GM19193 (cell line): ENCODE measurements around the gene PIM3.

Source experiments
- POLR2A ChIP-seq: IDR thresholded peaks from 4 replicates; pipeline ENCODE4 v1.6.1; 2011; ENCODE audit not compliant: insufficient read depth, insufficient read length; ENCODE audit errors: extremely low read depth

Gene PIM3

GRCh38 chr22:49973018-49973961 lies 12.7 kb downstream of the PIM3 start:
- no peak for TF ChIP-seq POLR2A

- no peak for TF ChIP-seq POLR2A
These were observed 15.2 kb downstream of the PIM3 start for GRCh38 chr22:49975543-49976389.

- TF ChIP-seq POLR2A, result no peak
These were observed 16.0 kb downstream of the PIM3 start for GRCh38 chr22:49976439-49977175.

- no peak for TF ChIP-seq POLR2A
These were observed 17.0 kb downstream of the PIM3 start for GRCh38 chr22:49977578-49977977.

- TF ChIP-seq POLR2A, result no peak
These were observed 19.2 kb downstream of the PIM3 start for GRCh38 chr22:49979587-49980264.

GRCh38 chr22:49983148-49984042 lies 22.8 kb downstream of the PIM3 start:
- no peak for TF ChIP-seq POLR2A

- TF ChIP-seq POLR2A, result no peak
These were observed 25.8 kb downstream of the PIM3 start for GRCh38 chr22:49986325-49986724.

GRCh38 chr22:49991167-49991566 lies 30.6 kb downstream of the PIM3 start:
- TF ChIP-seq POLR2A, result no peak

- no peak for TF ChIP-seq POLR2A
These were observed 31.4 kb downstream of the PIM3 start for GRCh38 chr22:49991907-49992533.

GRCh38 chr22:49992921-49993648 lies 32.5 kb downstream of the PIM3 start:
- no peak for TF ChIP-seq POLR2A

- no peak for TF ChIP-seq POLR2A
These were observed 33.2 kb downstream of the PIM3 start for GRCh38 chr22:49993649-49994360.
